Ishikawa (cell line): ENCODE measurements around the gene RNPEPL1.

Experiments
- CEBPB ChIP-seq: IDR thresholded peaks from 2 replicates; pipeline ENCODE4 v1.6.1; 2012
- EP300 ChIP-seq: IDR thresholded peaks from 2 replicates; pipeline ENCODE4 v1.6.1; 2012; ENCODE audit warnings: borderline replicate concordance
- FOXM1 ChIP-seq: IDR thresholded peaks from 2 replicates; pipeline ENCODE4 v1.6.1; 2012; ENCODE audit warnings: low read depth, borderline replicate concordance
- NFIC ChIP-seq: IDR thresholded peaks from 2 replicates; pipeline ENCODE4 v1.6.1; 2012
- RAD21 ChIP-seq: IDR thresholded peaks from 2 replicates; pipeline ENCODE4 v1.6.1; 2012; ENCODE audit warnings: low read depth
- TAF1 ChIP-seq: IDR thresholded peaks from 2 replicates; pipeline ENCODE4 v1.6.1; 2012; ENCODE audit warnings: low read depth, mild to moderate bottlenecking
- TCF12 ChIP-seq: IDR thresholded peaks from 2 replicates; pipeline ENCODE4 v1.6.1; 2012; ENCODE audit warnings: low read depth
- TEAD4 ChIP-seq: IDR thresholded peaks from 2 replicates; pipeline ENCODE4 v1.6.1; 2012
- YY1 ChIP-seq: IDR thresholded peaks from 2 replicates; pipeline ENCODE4 v1.6.1; 2012; ENCODE audit warnings: low read depth
- ZBTB7A ChIP-seq: IDR thresholded peaks from 2 replicates; pipeline ENCODE4 v1.6.1; 2012; ENCODE audit warnings: low read depth
- TF ChIP-seq, protein P1 (sequence below): IDR thresholded peaks from 2 replicates; pipeline ENCODE4 v1.6.1; 2012; ENCODE audit warnings: low read depth, mild to moderate bottlenecking
- TF ChIP-seq, protein P2 (sequence below): IDR thresholded peaks from 2 replicates; pipeline ENCODE4 v1.6.1; 2012
- TF ChIP-seq, protein P3 (sequence below): IDR thresholded peaks from 2 replicates; pipeline ENCODE4 v1.6.1; 2012

DNA sequence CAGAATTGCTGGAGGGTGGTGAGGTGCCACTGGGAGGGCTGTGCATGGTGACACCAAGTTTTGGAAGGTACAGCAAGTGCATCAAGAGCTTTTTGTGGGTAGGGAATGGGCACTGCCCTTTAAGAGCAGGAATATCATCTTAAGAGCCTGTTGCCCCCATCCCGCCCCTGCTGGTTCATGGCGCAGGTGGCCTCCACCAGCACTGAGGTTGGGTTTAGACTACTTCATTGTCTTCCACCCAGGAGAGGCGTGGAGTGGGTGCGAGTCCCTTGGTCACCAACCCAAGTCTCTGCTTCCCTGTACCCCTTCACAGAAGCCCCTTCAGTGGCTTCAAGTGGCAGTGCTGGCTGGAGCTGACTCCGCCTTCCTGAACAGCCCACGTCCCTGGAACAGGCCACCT is 7.8 kb downstream of the RNPEPL1 start:
- no peak for TF ChIP-seq CEBPB
- TF ChIP-seq FOXM1 = no peak
- TF ChIP-seq, protein P1, sequence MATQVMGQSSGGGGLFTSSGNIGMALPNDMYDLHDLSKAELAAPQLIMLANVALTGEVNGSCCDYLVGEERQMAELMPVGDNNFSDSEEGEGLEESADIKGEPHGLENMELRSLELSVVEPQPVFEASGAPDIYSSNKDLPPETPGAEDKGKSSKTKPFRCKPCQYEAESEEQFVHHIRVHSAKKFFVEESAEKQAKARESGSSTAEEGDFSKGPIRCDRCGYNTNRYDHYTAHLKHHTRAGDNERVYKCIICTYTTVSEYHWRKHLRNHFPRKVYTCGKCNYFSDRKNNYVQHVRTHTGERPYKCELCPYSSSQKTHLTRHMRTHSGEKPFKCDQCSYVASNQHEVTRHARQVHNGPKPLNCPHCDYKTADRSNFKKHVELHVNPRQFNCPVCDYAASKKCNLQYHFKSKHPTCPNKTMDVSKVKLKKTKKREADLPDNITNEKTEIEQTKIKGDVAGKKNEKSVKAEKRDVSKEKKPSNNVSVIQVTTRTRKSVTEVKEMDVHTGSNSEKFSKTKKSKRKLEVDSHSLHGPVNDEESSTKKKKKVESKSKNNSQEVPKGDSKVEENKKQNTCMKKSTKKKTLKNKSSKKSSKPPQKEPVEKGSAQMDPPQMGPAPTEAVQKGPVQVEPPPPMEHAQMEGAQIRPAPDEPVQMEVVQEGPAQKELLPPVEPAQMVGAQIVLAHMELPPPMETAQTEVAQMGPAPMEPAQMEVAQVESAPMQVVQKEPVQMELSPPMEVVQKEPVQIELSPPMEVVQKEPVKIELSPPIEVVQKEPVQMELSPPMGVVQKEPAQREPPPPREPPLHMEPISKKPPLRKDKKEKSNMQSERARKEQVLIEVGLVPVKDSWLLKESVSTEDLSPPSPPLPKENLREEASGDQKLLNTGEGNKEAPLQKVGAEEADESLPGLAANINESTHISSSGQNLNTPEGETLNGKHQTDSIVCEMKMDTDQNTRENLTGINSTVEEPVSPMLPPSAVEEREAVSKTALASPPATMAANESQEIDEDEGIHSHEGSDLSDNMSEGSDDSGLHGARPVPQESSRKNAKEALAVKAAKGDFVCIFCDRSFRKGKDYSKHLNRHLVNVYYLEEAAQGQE = no peak
- no peak for TF ChIP-seq TAF1
- TF ChIP-seq, protein P2, sequence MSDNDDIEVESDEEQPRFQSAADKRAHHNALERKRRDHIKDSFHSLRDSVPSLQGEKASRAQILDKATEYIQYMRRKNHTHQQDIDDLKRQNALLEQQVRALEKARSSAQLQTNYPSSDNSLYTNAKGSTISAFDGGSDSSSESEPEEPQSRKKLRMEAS = no peak
- TF ChIP-seq NFIC = no peak
- TF ChIP-seq RAD21 = no peak
- TF ChIP-seq ZBTB7A = no peak
- TF ChIP-seq EP300 = no peak
- no peak for TF ChIP-seq TEAD4
- TF ChIP-seq, protein P3, sequence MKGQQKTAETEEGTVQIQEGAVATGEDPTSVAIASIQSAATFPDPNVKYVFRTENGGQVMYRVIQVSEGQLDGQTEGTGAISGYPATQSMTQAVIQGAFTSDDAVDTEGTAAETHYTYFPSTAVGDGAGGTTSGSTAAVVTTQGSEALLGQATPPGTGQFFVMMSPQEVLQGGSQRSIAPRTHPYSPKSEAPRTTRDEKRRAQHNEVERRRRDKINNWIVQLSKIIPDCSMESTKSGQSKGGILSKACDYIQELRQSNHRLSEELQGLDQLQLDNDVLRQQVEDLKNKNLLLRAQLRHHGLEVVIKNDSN = no peak
- no peak for TF ChIP-seq YY1
- TF ChIP-seq TCF12 = no peak
